HCT116 (cell line): ENCODE results near the gene CPTP. TPM values are rescaled to one million over a fixed set of nuclear protein-coding genes. Genes with fewer than 3 reads are reported as not detected.

Experiments used
- ATAC-seq: fragments of 200-7000 bp; cut with Tn5 transposase; 2 replicates; pipeline ENCODE4 v1.9.1; 2020; ENCODE audit warnings: mild to moderate bottlenecking, moderate library complexity
- BruUV-seq: library from RNA; stranded (reverse); fragments of 400-500 nt; replicated peaks from 2 replicates; lab custom pipeline; 2021; lab: Mats Ljungman, UMichigan
- CTCF ChIA-PET: fragments of 300-600 bp; sonication (Branson Sonifier 250); formaldehyde crosslinking; loops from one replicate; lab custom pipeline; 2021; ENCODE audit warnings: antibody characterized with exemption; lab: Charles Lee
- POLR2A ChIA-PET: fragments of 300-600, 350-600 bp; sonication (Branson Sonifier 250); formaldehyde crosslinking; loops from one replicate; lab custom pipeline; 2021; ENCODE audit warnings: antibody characterized with exemption; lab: Charles Lee
- RAD21 ChIA-PET, 2 experiments: fragments of 300-600 bp; sonication (Branson Sonifier 250); formaldehyde crosslinking; loops; one replicate each; lab custom pipeline; 2023; ENCODE audit warnings: low total read pairs in 2 of 2; ENCODE audit not compliant: uncharacterized antibody in 2 of 2, unreplicated experiment in 2 of 2, low non-redundant PET in 1 of 2; lab: Charles Lee
- DNase-seq: peaks from one replicate; pipeline ENCODE4 v3.0.0-alpha.2; 2010; ENCODE audit warnings: low read depth, low spot score
- H2AFZ ChIP-seq: fragments of 200-600 bp; shearing (Covaris generic), sonication (generic); 2 replicates; pipeline ENCODE4 v1.6.1; 2017; ENCODE audit warnings: low read depth, mixed run types, mixed read lengths, antibody characterized with exemption, low read length; ENCODE audit not compliant: poor library complexity, severe bottlenecking
- H3K27ac ChIP-seq: 2 replicates; pipeline ENCODE4 v1.5.1; 2012; ENCODE audit warnings: low read depth, low read length
- H3K27me3 ChIP-seq: fragments of 200-600 bp; sonication (generic); 2 replicates; pipeline ENCODE4 v1.6.1; 2016; ENCODE audit warnings: mixed run types, low read length, mixed read lengths; ENCODE audit not compliant: insufficient read depth
- H3K36me3 ChIP-seq, 2 experiments: fragments of 200-500 bp in 1 of 2; fragments of 200-600 bp in 1 of 2; sonication (Bioruptor generic) in 1 of 2; sonication (generic) in 1 of 2; 2 replicates each; pipeline versions ENCODE4 v1.5.1 to v1.6.1; 2014 to 2016; ENCODE audit warnings: low read length in 2 of 2, inconsistent platforms in 1 of 2, mixed read lengths in 1 of 2, mixed run types in 1 of 2; ENCODE audit not compliant: insufficient read depth in 2 of 2, control insufficient read depth in 1 of 2
- H3K4me1 ChIP-seq, 2 experiments: fragments of 200-600 bp in 1 of 2; sonication (generic) in 1 of 2; 2 replicates each; pipeline versions ENCODE4 v1.5.1 to v1.6.1; 2012 to 2017; ENCODE audit warnings: low read length in 2 of 2, inconsistent platforms in 1 of 2, mild to moderate bottlenecking in 1 of 2, mixed read lengths in 1 of 2, mixed run types in 1 of 2, moderate library complexity in 1 of 2; ENCODE audit not compliant: insufficient read depth in 2 of 2, control insufficient read depth in 1 of 2
- H3K4me2 ChIP-seq: fragments of 200-600 bp; sonication (generic); 2 replicates; pipeline ENCODE4 v1.6.1; 2017; ENCODE audit warnings: mixed run types, low read length, mixed read lengths
- H3K4me3 ChIP-seq, 2 experiments: fragments of 200-600 bp in 1 of 2; sonication (generic) in 1 of 2; replicated peaks in 1 of 2; 2 replicates each; pipeline ENCODE4 v1.5.1; 2011 to 2016; ENCODE audit warnings: low read length in 2 of 2, control low read depth in 1 of 2, low read depth in 1 of 2, mild to moderate bottlenecking in 1 of 2, mixed read lengths in 1 of 2, mixed run types in 1 of 2
- H3K79me2 ChIP-seq: fragments of 200-600 bp; sonication (generic); 2 replicates; pipeline ENCODE4 v1.6.1; 2017; ENCODE audit warnings: mild to moderate bottlenecking, mixed run types, low read length, moderate library complexity, mixed read lengths; ENCODE audit not compliant: insufficient read depth
- H3K9ac ChIP-seq: fragments of 200-600 bp; sonication (generic); 2 replicates; pipeline ENCODE4 v1.6.1; 2016; ENCODE audit warnings: low read length, mixed read lengths
- H3K9me2 ChIP-seq: fragments of 200-600 bp; sonication (generic), shearing (Covaris generic); 2 replicates; pipeline ENCODE4 v1.6.1; 2017; ENCODE audit warnings: mixed run types, mild to moderate bottlenecking, moderate library complexity; ENCODE audit not compliant: insufficient read depth
- H3K9me3 ChIP-seq, 2 experiments: fragments of 200-500 bp in 1 of 2; fragments of 200-600 bp in 1 of 2; sonication (Bioruptor generic) in 1 of 2; sonication (generic) in 1 of 2; 2 replicates each; pipeline ENCODE4 v1.6.1; 2014 to 2017; ENCODE audit warnings: low read length in 2 of 2, mixed read lengths in 2 of 2, inconsistent platforms in 1 of 2, low read depth in 1 of 2, mild to moderate bottlenecking in 1 of 2, mixed run types in 1 of 2, moderate library complexity in 1 of 2; ENCODE audit not compliant: control insufficient read depth in 1 of 2, insufficient read depth in 1 of 2
- H4K20me1 ChIP-seq: fragments of 200-600 bp; sonication (generic), shearing (Covaris generic); 2 replicates; pipeline ENCODE4 v1.6.1; 2017; ENCODE audit warnings: mixed run types, mild to moderate bottlenecking, moderate library complexity; ENCODE audit not compliant: insufficient read depth
- EZH2 ChIP-seq: fragments of 200-600 bp; sonication (generic); IDR thresholded peaks from 2 replicates; pipeline ENCODE4 v1.6.1; 2017; ENCODE audit warnings: antibody characterized with exemption, mixed run types
- POLR2A ChIP-seq: IDR thresholded peaks from 2 replicates; pipeline ENCODE4 v1.7.0; 2011; ENCODE audit warnings: borderline replicate concordance; ENCODE audit not compliant: insufficient read depth, insufficient read length; ENCODE audit errors: extremely low read depth
- POLR2AphosphoS5 ChIP-seq: IDR thresholded peaks from 2 replicates; pipeline ENCODE4 v1.6.1; 2011; ENCODE audit warnings: mild to moderate bottlenecking, low read depth, low read length, moderate library complexity
- REST ChIP-seq: IDR thresholded peaks from 2 replicates; pipeline ENCODE4 v1.6.1; 2012; ENCODE audit warnings: low read depth
- TCF7L2 ChIP-seq: IDR thresholded peaks from 2 replicates; pipeline ENCODE4 v1.7.0; 2011; ENCODE audit warnings: borderline replicate concordance, inconsistent platforms; ENCODE audit not compliant: insufficient read depth, insufficient read length; ENCODE audit errors: extremely low read depth
- YY1 ChIP-seq: IDR thresholded peaks from 2 replicates; pipeline ENCODE4 v1.6.1; 2011; ENCODE audit warnings: low read length, low read depth, moderate library complexity, mild to moderate bottlenecking; ENCODE audit not compliant: insufficient replicate concordance; ENCODE audit errors: extremely low read depth
- ZFX ChIP-seq: fragments of 450-650 bp; IDR thresholded peaks from 2 replicates; pipeline ENCODE4 v1.6.1; 2017
- intact Hi-C: fragments of 100-400 bp; cut with micrococcal nuclease; formaldehyde crosslinking; loops from 2 replicates; pipeline ENCODE4 v1.10.0; 2022
- total RNA-seq: library from RNA; stranded (reverse); gene quantifications from one replicate; pipeline ENCODE4 v1.2.1, GENCODE V29; 2021; ENCODE audit not compliant: unreplicated experiment
- TF ChIP-seq, protein P1 (sequence below), 3 experiments: fragments of 200-600 bp in 1 of 3; sonication (generic) in 1 of 3; IDR thresholded peaks in 2 of 3; conservative IDR thresholded peaks in 1 of 3; 2 replicates each; pipeline ENCODE4 v1.5.1; 2012 to 2017; ENCODE audit warnings: low read depth in 2 of 3, low read length in 2 of 3, antibody characterized with exemption in 1 of 3, borderline replicate concordance in 1 of 3, control low read depth in 1 of 3, mild to moderate bottlenecking in 1 of 3, mixed read lengths in 1 of 3, mixed run types in 1 of 3, moderate library complexity in 1 of 3; ENCODE audit not compliant: insufficient read depth in 1 of 3

Gene CPTP
- total RNA-seq, 1 experiment from 2014 or later, result 16.3 TPM

DNA sequence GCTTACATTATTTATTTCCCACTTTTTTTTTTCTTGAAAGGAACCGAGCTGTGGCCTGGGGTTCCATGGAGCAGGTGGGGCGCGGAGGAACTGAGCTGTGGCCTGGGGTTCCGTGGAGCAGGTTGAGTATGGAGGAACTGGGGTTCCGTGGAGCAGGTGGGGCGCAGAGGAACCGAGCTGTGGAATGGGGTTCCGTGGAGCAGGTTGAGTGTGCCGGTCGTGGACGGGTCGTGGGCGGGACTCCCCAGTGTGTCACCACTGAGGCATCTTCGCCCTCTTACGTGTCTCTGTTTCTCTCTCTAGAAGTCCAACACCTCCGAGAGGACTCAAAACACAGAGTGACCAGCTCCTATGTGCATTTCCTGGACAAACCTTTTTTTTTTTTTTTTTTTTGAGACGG, 45.6 kb upstream of the CPTP start:
- Histone ChIP-seq H3K4me1 (peaks cover 6 to 34% of the 10 kb centered on the region in 2 experiments; a peak in 3 of 4 replicates), H4K20me1 (no peaks in the 10 kb centered on the region), H2AFZ (no peak overlapping the region), H3K79me2 (no peaks in the 10 kb centered on the region), H3K9ac (no peak overlapping the region), H3K9me2 (no peaks in the 10 kb centered on the region), H3K4me2 (no peak overlapping the region), H3K9me3 (no peaks in the 10 kb centered on the region), H3K36me3 (no peaks in the 10 kb centered on the region), H3K27ac (no peak overlapping the region), H3K4me3 (no peak overlapping the region), H3K27me3 (no peaks in the 10 kb centered on the region)
- intact Hi-C loops, result no loop called here
- no peak for ATAC-seq
- DNase-seq, result no peak
- POLR2A ChIA-PET, result interaction anchor here (0.7 kb wide), 1 partner anchor 69 kb away, joined by 4 read pairs; no protein-coding TSS in a partner anchor
- TF ChIP-seq, protein P1, sequence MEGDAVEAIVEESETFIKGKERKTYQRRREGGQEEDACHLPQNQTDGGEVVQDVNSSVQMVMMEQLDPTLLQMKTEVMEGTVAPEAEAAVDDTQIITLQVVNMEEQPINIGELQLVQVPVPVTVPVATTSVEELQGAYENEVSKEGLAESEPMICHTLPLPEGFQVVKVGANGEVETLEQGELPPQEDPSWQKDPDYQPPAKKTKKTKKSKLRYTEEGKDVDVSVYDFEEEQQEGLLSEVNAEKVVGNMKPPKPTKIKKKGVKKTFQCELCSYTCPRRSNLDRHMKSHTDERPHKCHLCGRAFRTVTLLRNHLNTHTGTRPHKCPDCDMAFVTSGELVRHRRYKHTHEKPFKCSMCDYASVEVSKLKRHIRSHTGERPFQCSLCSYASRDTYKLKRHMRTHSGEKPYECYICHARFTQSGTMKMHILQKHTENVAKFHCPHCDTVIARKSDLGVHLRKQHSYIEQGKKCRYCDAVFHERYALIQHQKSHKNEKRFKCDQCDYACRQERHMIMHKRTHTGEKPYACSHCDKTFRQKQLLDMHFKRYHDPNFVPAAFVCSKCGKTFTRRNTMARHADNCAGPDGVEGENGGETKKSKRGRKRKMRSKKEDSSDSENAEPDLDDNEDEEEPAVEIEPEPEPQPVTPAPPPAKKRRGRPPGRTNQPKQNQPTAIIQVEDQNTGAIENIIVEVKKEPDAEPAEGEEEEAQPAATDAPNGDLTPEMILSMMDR (IDR thresholded peaks at IDR 0.05 in 2 of 3, conservative IDR thresholded peaks at IDR 0.05 in 1 of 3; ENCODE audit: borderline replicate concordance in 1 of 3, insufficient read depth in 1 of 3, low read depth in 2 of 3, low read length in 2 of 3), result no peak
- TF ChIP-seq REST, result no peak
- TF ChIP-seq POLR2AphosphoS5, result no peak
- no peak for TF ChIP-seq POLR2A
- TF ChIP-seq YY1, result no peak
- no peak for TF ChIP-seq TCF7L2
- no peak for TF ChIP-seq ZFX
- no peak for TF ChIP-seq EZH2
- CTCF ChIA-PET, result interaction anchor here (2.7 kb wide), 1 partner anchor 12 kb away, joined by 7 read pairs; no protein-coding TSS in a partner anchor
- RAD21 ChIA-PET, result no interaction called here
- BruUV-seq, result no TSS peak
